ENCODE measurements around the gene ATP13A1.
"Not testable (repeated sequence)": the region's sequence is repeated elsewhere in the genome, so short reads cannot be mapped to it uniquely, and the experiment has no call there.

The ATP13A1 gene
- 77.2 to 87.2 reads per million in 2 donors for total RNA-seq

GRCh38 chr19:19663256-19664120 is at the start of gene ATP13A1:
ATP13A1 (minus strand) TSS chr19:19663676; CDS start chr19:19663666, 10 bp downstream.
- DNase-seq = peak; percentile 87

- DNase-seq = no peak
These were observed 48.7 kb upstream of the ATP13A1 start for GRCh38 chr19:19711934-19712828.

- DNase-seq = no peak
These were observed 47.9 kb upstream of the ATP13A1 start for GRCh38 chr19:19711306-19711933.

- DNase-seq = no peak
These were observed 47.0 kb upstream of the ATP13A1 start for GRCh38 chr19:19710506-19710905.

DNA sequence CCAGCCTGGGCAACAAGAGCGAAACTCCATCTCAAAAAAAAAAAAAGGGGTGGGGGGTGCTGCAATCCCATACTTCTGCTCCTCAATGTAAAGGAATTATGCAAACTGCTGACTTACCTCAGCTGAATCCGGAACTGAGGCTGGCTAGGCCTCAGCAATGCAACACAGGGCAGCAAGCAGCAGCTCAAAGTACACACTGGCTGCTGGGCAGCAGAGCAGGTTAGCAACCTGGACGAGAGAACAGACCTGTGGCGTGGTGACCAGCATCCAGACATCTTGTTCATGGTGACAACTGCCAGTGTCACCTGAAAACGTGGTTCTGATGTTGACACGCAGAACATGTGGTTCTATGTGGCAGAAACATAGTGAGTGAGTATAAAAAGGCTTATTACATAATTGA is 41.4 kb upstream of the ATP13A1 start:
- no peak for DNase-seq

DNA sequence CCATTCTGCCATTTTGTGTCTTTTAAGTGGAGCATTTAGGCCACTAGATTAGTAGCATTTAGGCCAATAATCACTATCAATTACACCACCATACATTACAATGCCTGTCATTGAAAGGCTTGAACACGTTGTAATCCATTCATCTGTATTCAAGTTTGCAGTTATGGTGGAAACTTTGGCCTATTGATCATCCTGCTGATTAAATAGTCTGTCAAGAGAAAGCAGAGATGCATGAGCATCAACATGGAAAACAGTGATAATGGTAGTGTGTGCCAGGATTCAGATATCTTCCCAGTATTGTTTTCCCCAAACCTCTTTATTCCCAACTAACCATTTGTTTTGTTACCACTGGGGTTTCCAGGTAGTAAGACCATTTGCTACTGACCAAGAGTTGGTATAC is 37.0 kb upstream of the ATP13A1 start:
- not testable (repeated sequence) for DNase-seq

DNA sequence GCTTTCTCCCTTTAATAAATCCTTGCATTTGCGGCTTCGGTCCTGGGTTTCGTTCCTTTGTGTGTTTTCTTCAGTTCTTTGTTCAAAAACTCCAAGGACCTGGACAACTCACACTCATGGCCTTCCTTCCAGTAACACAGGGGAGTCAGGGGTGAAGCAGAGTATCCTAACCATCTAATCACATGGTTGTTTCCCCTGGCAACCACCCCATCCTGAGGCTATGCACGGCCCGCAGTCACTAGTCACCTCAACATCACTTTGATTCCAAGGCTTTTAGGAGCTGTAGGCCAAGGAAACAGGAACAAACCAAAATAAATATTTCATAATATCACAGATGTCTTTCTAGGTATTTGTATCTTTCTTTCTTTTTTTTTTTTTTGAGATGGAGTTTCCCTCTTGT is 34.1 kb upstream of the ATP13A1 start:
- no peak for DNase-seq

DNA sequence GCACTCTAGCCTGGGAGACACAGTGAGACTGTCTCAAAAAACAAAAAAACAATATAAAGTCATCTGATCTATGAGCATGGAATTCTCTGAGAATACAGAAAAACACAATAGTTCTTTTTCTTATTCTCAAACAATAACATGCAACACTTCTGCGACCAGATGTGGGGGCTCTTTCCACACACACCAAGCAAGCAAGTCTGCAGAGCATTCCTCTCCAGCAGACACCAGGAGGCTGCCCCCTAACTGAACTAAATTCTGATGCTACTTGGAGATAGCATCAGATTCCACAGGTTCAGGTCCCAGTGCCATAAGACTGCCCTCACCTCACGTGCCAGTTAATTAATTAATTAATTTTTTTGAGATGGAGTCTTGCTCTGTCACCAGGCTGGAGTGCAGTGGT is 32.9 kb upstream of the ATP13A1 start:
- no peak for DNase-seq

DNA sequence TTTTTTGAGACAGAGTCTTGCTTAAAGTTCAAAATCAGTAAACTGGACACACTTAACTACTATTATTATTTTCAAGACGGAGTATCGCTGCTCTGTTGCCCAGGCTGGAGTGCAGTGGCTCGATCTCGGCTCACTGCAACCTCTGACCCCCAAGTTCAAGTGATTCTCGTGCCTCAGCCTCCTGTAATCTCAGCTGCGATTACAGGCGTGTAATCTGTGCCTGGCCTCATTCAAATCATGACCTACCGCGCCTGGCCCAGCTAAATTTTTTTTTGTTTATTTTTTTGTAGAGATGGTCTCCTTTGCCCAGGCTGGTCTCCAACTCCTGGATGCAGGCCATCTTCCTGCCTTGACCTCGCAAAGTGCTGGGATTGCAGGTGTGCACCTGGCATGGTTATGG is 28.2 kb upstream of the ATP13A1 start:
- no peak for DNase-seq

- DNase-seq = not testable (repeated sequence)
These were observed 25.5 kb upstream of the ATP13A1 start for GRCh38 chr19:19689023-19689422.

- DNase-seq = no peak
These were observed 23.6 kb upstream of the ATP13A1 start for GRCh38 chr19:19687090-19687489.

DNA sequence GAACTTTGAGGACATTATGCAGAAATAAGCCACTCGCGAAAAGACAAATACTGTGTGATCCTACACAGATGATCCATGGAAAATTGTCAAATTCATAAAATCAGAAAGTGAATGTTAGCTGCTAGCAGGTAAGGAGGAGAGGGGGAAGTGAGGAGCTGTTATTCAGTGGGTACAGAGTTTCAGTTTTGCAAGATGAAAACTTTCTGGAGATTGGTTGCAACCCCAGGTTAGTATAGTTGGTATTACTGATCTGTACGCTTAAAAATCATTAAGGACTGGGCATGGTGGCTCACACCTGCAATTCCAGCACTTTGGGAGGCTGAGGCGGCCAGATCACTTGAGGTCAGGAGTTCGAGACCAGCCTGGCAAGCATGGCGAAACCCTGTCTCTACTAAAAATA is 23.1 kb upstream of the ATP13A1 start:
- no peak for DNase-seq

GRCh38 chr19:19686119-19686518 is 22.6 kb upstream of the ATP13A1 start:
- not testable (repeated sequence) for DNase-seq

DNA sequence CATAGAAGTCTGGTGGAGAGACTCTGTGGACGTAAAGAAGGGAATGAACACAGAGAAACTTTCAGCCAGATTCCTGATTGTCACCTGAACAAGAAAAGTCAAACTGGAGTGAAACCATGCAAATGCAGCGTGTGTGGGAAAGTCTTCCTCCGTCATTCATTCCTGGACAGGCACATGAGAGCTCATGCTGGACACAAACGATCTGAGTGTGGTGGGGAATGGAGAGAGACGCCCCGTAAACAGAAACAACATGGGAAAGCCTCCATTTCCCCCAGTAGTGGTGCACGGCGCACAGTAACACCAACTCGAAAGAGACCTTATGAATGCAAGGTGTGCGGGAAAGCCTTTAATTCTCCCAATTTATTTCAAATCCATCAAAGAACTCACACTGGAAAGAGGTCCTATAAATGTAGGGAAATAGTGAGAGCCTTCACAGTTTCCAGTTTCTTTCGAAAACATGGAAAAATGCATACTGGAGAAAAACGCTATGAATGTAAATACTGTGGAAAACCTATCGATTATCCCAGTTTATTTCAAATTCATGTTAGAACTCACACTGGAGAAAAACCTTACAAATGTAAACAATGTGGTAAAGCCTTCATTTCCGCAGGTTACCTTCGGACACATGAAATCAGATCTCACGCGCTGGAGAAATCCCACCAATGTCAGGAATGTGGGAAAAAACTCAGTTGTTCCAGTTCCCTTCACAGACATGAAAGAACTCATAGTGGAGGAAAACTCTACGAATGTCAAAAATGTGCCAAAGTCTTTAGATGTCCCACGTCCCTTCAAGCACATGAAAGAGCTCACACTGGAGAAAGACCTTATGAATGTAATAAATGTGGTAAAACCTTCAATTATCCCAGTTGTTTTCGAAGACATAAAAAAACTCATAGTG is 15.9 kb upstream of the ATP13A1 start:
- no peak for DNase-seq

DNA sequence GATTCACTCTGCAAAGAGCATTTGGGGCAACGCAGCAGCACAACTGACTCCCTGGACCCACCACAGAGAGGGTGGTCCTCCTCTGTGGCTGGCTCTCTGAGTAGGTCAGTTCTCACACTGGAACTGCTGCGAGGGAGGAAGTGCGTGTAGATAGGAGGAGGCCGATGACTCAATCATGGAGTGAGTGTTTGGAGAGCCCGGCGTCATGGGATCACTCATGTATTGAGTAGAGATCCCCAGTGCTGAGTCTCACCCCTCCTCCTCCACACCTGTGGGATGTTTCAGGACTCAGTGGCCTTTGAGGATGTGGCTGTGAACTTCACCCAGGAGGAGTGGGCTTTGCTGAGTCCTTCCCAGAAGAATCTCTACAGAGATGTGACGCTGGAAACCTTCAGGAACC is 14.1 kb upstream of the ATP13A1 start:
- DNase-seq = no peak

- no peak for DNase-seq
These were observed 10.8 kb upstream of the ATP13A1 start for GRCh38 chr19:19674315-19674714.

DNA sequence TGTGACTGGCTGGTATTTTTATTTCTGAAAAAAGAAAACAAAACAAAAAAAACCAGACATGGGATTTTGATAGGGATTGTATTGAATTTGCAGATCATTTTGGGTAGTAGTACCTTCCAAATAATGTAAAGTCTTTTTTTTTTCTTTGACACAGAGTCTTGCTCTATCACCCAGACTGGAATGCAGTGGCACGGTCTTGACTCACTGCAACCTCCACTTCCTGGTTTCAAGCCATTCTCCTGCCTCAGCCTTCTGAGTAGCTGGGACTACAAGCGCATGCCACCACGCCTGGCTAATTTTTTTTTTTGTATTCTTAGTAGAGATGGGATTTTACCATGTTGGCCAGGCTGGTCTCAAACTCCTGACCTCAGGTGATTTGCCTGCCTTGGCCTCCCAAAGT is 9.3 kb upstream of the ATP13A1 start:
- no peak for DNase-seq

DNA sequence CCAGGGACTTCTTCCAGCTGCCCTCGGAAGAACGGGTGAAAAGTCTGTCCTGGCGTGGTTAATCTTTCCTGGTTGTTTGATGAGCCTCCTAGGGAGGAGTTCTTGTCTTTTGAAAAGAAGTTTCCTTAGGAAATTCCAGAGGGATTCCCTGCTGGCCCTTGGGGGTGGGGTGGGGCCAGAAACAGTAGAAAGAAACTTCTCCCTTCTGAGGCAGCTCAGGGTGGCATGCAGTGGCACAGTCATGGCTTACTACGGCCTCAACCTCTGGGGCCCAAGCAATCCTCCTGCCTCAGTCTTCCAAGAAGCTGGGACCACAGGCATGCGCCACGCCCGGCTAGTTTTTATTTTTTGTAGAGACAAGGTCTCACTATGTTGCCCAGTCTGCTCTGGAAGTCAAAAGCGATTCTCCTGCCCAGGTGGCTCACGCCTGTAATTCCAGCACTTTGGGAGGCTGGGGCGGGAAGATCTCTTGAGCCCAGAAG is 6.6 kb upstream of the ATP13A1 start:
- DNase-seq = no peak

DNA sequence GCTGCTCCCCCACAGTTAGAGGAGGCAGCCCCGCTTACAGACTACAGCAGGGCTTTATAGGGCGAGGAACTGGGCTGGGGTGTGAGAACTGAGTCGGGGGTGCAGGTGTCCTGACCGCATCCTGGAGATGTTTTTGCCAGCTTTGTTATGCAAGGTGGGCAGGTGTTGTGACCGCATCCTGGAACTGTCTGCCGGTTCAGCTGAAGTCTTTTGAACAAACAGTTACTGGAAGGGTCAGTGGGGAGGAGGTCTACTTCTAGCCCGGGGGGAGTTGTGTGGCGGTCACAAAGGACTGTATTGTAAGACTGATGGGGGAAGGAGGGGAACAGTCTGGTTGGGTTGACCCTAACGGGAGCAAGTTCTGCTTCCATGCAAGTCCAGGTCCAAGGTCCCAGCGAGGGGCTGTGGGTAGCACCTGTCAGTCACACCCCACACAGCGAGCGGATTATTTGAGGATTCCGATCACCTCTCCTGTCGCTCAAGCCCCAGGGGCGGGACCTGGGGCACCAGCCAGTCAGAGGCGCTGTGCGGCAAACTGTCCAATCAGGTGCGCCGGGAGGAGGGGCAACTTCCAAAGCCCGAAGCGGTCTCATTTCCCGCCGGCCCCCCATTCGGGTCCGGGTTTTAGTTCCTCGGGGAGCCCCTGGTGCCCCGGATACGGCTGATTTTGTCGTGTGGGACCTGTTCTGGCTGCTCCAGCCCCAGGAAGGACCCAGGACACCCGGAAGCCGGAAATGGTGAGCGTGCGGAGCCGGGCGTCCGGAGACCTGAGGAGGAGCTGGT is 4.9 kb upstream of the ATP13A1 start, which contains the start of gene ZNF101:
Gene ZNF101 (plus strand): TSS at position 610 of the 783 bp plus-strand sequence. CDS start 125 bp downstream, at position 735.
- peak; percentile 81 for DNase-seq

- not testable (repeated sequence) for DNase-seq
These were observed 2.0 kb upstream of the ATP13A1 start for GRCh38 chr19:19665420-19665948.

- DNase-seq = no peak
These were observed 613 bp downstream of the ATP13A1 start for GRCh38 chr19:19662871-19663255.
